ENCODE data around the gene FRMD4A. TPM values are rescaled to one million over a fixed set of nuclear protein-coding genes. Genes with fewer than 3 reads are reported as not detected.

FRMD4A gene
- total RNA-seq, 4 donors from 2014 or later, result 13.7 to 27.2 (median 19.6) TPM

DNA sequence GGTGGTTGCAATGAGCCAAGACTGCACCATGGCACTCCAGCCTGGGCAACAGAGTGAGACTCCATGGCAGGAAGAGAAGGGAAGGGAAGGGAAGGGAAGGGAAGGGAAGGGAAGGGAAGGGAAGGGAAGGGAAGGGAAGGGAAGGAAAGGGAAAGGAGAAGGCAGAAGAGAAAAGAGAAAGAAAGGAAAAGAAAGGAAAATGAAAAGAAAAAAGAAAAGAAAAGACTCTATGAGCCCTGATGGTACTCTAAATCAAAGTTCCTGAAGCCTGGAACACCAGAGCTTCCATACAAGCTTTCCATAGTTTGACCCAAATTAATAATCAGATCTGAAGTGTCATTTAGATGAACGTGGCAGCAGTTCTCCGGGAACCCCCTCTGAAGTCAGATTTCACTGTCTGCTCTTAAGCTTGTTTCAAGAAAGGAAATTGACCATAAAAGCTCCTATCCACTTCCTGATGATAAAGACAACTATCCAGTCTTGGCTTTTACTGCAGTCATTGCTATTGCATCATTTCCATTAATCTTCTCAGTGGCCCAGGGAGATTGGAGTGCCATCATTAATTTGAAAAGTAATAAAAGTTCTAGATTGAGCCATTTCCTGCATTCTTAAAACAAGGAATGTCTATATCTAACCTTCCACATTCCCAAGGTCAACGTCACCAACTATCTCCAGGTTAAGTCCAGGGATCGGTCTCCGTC is 44.2 kb upstream of the FRMD4A start:
- WGBS, 2 donors (ENCODE audit: low coverage in 1 of 2), result 63 to 78% methylated on average over 5 of the region's 5 CpGs
- no peak for ATAC-seq
- TF ChIP-seq EP300 (IDR thresholded peaks at IDR 0.05) (no peak), POLR2A (IDR thresholded peaks at IDR 0.05) (no peak), POLR2AphosphoS5 (IDR thresholded peaks at IDR 0.05) (no peak)
- TF ChIP-seq, protein P1, sequence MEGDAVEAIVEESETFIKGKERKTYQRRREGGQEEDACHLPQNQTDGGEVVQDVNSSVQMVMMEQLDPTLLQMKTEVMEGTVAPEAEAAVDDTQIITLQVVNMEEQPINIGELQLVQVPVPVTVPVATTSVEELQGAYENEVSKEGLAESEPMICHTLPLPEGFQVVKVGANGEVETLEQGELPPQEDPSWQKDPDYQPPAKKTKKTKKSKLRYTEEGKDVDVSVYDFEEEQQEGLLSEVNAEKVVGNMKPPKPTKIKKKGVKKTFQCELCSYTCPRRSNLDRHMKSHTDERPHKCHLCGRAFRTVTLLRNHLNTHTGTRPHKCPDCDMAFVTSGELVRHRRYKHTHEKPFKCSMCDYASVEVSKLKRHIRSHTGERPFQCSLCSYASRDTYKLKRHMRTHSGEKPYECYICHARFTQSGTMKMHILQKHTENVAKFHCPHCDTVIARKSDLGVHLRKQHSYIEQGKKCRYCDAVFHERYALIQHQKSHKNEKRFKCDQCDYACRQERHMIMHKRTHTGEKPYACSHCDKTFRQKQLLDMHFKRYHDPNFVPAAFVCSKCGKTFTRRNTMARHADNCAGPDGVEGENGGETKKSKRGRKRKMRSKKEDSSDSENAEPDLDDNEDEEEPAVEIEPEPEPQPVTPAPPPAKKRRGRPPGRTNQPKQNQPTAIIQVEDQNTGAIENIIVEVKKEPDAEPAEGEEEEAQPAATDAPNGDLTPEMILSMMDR (IDR thresholded peaks at IDR 0.05), result no peak

DNA sequence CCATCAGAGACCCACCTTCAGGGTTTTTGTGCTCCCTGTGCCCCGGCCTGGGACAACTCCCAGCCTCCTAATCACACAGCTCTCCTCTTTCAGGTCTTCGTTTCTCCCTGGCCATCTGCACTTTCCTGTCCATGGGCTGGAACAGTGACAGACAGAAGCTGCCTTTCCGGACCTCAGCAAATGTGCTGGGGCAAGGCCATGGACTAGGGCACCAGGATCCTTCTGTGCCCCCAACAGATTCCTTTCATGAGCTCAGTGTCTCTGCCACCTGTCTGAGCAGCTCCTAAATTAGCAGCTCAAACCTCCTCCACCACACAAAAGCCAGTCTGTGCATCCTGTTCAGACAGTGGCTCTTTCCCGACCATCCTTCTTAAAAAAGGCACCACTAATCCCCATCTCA is 41.9 kb upstream of the FRMD4A start:
- no peak for TF ChIP-seq EP300 (IDR thresholded peaks at IDR 0.05)
- TF ChIP-seq, protein P1 (IDR thresholded peaks at IDR 0.05), result no peak
- Histone ChIP-seq H3K36me3 (no peaks in the 10 kb centered on the region), H3K9me3 (no peaks in the 10 kb centered on the region), H3K4me1 (no peaks in the 10 kb centered on the region), H3K27ac (no peak overlapping the region), H3K27me3 (no peaks in the 10 kb centered on the region), H3K4me3 (no peak overlapping the region)
- WGBS, 2 donors (ENCODE audit: low coverage in 1 of 2), result 80 to 82% methylated on average over 2 of the region's 4 CpGs
- ATAC-seq, result no peak

More for the DNA sequence above, 44.2 kb upstream of the FRMD4A start:
- Histone ChIP-seq H3K27me3 (no peaks in the 10 kb centered on the region), H3K4me3 (no peak overlapping the region), H3K4me1 (no peaks in the 10 kb centered on the region), H3K9me3 (no peaks in the 10 kb centered on the region), H3K36me3 (no peaks in the 10 kb centered on the region), H3K27ac (no peak overlapping the region)

- no peaks in the 10 kb centered on the region for H3K4me1 ChIP-seq
- H3K36me3 ChIP-seq, result no peaks in the 10 kb centered on the region
- TF ChIP-seq POLR2AphosphoS5 (IDR thresholded peaks at IDR 0.05), result no peak
- TF ChIP-seq POLR2A (IDR thresholded peaks at IDR 0.05), result no peak
- TF ChIP-seq, protein P1 (IDR thresholded peaks at IDR 0.05), result no peak
- TF ChIP-seq EP300 (IDR thresholded peaks at IDR 0.05), result no peak
- no peaks in the 10 kb centered on the region for H3K9me3 ChIP-seq
- WGBS, 2 donors (ENCODE audit: low coverage in 1 of 2), result 62% methylated on average over 3 of the region's 4 CpGs; no CpG with 5 or more reads in 1 of the 2 donors
- no peak overlapping the region for H3K27ac ChIP-seq
- H3K27me3 ChIP-seq, result no peaks in the 10 kb centered on the region
- ATAC-seq, result no peak
- H3K4me3 ChIP-seq, result no peak overlapping the region
Observed at GRCh38 chr10:14371581-14371980, 40.9 kb upstream of the FRMD4A start.

DNA sequence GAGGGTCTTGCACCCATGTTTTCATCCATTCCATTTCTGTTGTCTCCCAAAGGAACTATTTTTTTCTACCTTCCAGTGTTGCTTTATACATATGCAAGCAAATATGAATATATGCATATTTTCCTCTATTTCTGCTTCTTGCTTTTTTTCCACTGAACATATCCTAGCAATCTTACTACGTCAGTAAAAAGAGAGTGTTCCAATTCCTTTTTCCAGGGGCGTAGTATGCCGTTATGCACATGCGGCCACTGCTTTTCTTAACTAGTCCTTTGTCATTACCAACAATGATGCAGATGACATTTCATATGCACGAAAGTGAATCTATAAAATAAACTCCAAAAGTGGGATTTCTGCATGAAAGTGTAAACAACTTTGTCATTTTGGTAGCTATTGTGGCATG is 40.2 kb upstream of the FRMD4A start:
- H3K27ac ChIP-seq, result no peak overlapping the region

DNA sequence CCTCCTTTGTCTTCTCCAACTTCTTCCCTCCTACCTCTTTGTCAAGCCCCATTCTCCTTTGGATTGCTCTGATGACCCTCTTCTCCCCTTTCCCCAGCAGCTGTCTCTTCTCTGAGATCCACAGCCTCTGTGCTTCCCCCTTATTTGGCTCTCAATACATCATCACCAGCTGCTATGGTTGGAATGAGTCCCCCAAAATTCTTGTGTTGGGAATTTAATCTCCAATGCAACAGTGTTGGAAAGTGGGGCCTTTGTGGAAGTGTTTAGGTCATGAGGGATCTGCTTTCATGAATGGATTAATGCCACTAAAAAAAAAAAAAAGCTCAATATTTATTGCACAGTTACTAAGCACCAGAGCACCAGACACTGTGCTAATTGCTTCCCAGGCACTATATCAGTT is 39.2 kb upstream of the FRMD4A start:
- ATAC-seq, result no peak
- TF ChIP-seq EP300 (IDR thresholded peaks at IDR 0.05), result no peak
- no peak for TF ChIP-seq POLR2AphosphoS5 (IDR thresholded peaks at IDR 0.05)
- TF ChIP-seq, protein P1 (IDR thresholded peaks at IDR 0.05), result no peak
- TF ChIP-seq POLR2A (IDR thresholded peaks at IDR 0.05), result no peak
- no peaks in the 10 kb centered on the region for H3K9me3 ChIP-seq

More for the DNA sequence above, 40.2 kb upstream of the FRMD4A start:
- no peaks in the 10 kb centered on the region for H3K36me3 ChIP-seq
- H3K9me3 ChIP-seq, result no peaks in the 10 kb centered on the region
- no peaks in the 10 kb centered on the region for H3K4me1 ChIP-seq
- TF ChIP-seq POLR2AphosphoS5 (IDR thresholded peaks at IDR 0.05), result no peak
- TF ChIP-seq EP300 (IDR thresholded peaks at IDR 0.05), result no peak
- TF ChIP-seq, protein P1 (IDR thresholded peaks at IDR 0.05), result no peak
- no peak for TF ChIP-seq POLR2A (IDR thresholded peaks at IDR 0.05)
- ATAC-seq, result no peak
- H3K4me3 ChIP-seq, result no peak overlapping the region
- no peaks in the 10 kb centered on the region for H3K27me3 ChIP-seq
- WGBS, 2 donors (ENCODE audit: low coverage in 1 of 2), result 82 to 97% methylated on average over 5 of the region's 5 CpGs

More for the DNA sequence above, 39.2 kb upstream of the FRMD4A start:
- H3K4me1 ChIP-seq, result no peaks in the 10 kb centered on the region
- H3K27me3 ChIP-seq, result no peaks in the 10 kb centered on the region
- H3K27ac ChIP-seq, result no peak overlapping the region
- no peaks in the 10 kb centered on the region for H3K36me3 ChIP-seq
- H3K4me3 ChIP-seq, result no peak overlapping the region
